Endodermal cell (in vitro differentiated cells): Measurements from ENCODE around the gene FOXO6. TPM values are rescaled to one million over a fixed set of nuclear protein-coding genes. Genes with fewer than 3 reads are reported as not detected.
A peak's percentile ranks its signal among the peaks of the same experiment; 100 is the strongest.

Source experiments
- DNase-seq: peaks from one replicate; pipeline ENCODE4 v3.0.0-alpha.2; 2017
- H3K27ac ChIP-seq: 2 replicates; pipeline ENCODE4 v1.5.1; 2013; ENCODE audit warnings: mild to moderate bottlenecking, low read depth, low read length, moderate library complexity
- H3K27me3 ChIP-seq: 2 replicates; pipeline ENCODE4 v1.6.1; 2013; ENCODE audit warnings: mild to moderate bottlenecking, low read length, moderate library complexity; ENCODE audit not compliant: insufficient read depth, control insufficient read depth, poor library complexity, severe bottlenecking
- H3K36me3 ChIP-seq: 2 replicates; pipeline ENCODE4 v1.7.0; 2013; ENCODE audit warnings: mild to moderate bottlenecking, low read length, moderate library complexity; ENCODE audit not compliant: control insufficient read depth, insufficient read depth
- H3K4me1 ChIP-seq: one replicate; pipeline ENCODE4 v1.7.0; 2013; ENCODE audit warnings: low read length; ENCODE audit not compliant: control insufficient read depth, insufficient read depth
- H3K4me3 ChIP-seq: 2 replicates; pipeline ENCODE4 v1.5.1; 2013; ENCODE audit warnings: mild to moderate bottlenecking, low read length, moderate library complexity
- H3K9ac ChIP-seq: 2 replicates; pipeline ENCODE4 v1.6.1; 2013; ENCODE audit warnings: mild to moderate bottlenecking, low read length, moderate library complexity; ENCODE audit not compliant: poor library complexity, severe bottlenecking; ENCODE audit errors: extremely low read depth
- H3K9me3 ChIP-seq: 2 replicates; pipeline ENCODE4 v1.6.1; 2013; ENCODE audit warnings: mild to moderate bottlenecking, low read length, moderate library complexity; ENCODE audit not compliant: control insufficient read depth
- H3K27ac Mint-ChIP-seq: 2 replicates; pipeline ENCODE4 v1.8.0; 2020; ENCODE audit warnings: mixed read lengths
- H3K27me3 Mint-ChIP-seq: 2 replicates; pipeline ENCODE4 v1.8.0; 2021; ENCODE audit warnings: mild to moderate bottlenecking, mixed read lengths; ENCODE audit not compliant: insufficient read depth
- H3K36me3 Mint-ChIP-seq: 2 replicates; pipeline ENCODE4 v1.8.0; 2020; ENCODE audit warnings: low read depth, mixed read lengths
- H3K4me1 Mint-ChIP-seq: 2 replicates; pipeline ENCODE4 v1.8.0; 2020; ENCODE audit warnings: mixed read lengths
- H3K4me3 Mint-ChIP-seq: 2 replicates; pipeline ENCODE4 v1.8.0; 2020; ENCODE audit warnings: mild to moderate bottlenecking, moderate library complexity, mixed read lengths
- H3K9me3 Mint-ChIP-seq: 2 replicates; pipeline ENCODE4 v1.8.0; 2020; ENCODE audit warnings: mild to moderate bottlenecking, mixed read lengths
- CTCF ChIP-seq: fragments of 200-600 bp; sonication (generic); conservative IDR thresholded peaks from 2 replicates; pipeline ENCODE4 v1.5.0; 2021; ENCODE audit warnings: antibody characterized with exemption, mild to moderate bottlenecking
- WGBS, 2 experiments: methylation state at CpG; one replicate each; pipeline versions ENCODE4 v1.1.5 to v1.1.7; 2013; ENCODE audit warnings: missing lambda C conversion rate in 2 of 2, mixed read lengths in 1 of 2; ENCODE audit not compliant: insufficient coverage in 1 of 2, insufficient read length in 1 of 2; 5-methylcytosine and 5-hydroxymethylcytosine counted together
- total RNA-seq, 2 donors: library from RNA; stranded (reverse); fragmentation: NEBNext Ultra II Directional in 1 of 2; extraction: Animal tissue kit (Norgen Biotek cat#: 25700) in 1 of 2; gene quantifications; 2 replicates in 1 of 2; 3 replicates in 1 of 2; pipeline ENCODE4 v1.2.1, GENCODE V29; 2021

FOXO6 gene
- total RNA-seq, 2 donors from 2014 or later: 1.7 to 1.8 TPM

GRCh38 chr1:41385398-41386195 is 24.4 kb downstream of the FOXO6 start:
- Mint-ChIP-seq H3K4me1 (peaks cover 9% of the 10 kb centered on the region), H3K36me3 (no peaks in the 10 kb centered on the region), H3K9me3 (no peaks in the 10 kb centered on the region), H3K27me3 (peaks cover 51% of the 10 kb centered on the region), H3K4me3 (no peak overlapping the region), H3K27ac (no peak overlapping the region)
- Histone ChIP-seq H3K9me3 (no peaks in the 10 kb centered on the region), H3K27ac (no peak overlapping the region), H3K4me3 (no peak overlapping the region), H3K36me3 (no peaks in the 10 kb centered on the region), H3K27me3 (peaks cover 60% of the 10 kb centered on the region), H3K9ac (no peak overlapping the region), H3K4me1 (no peaks in the 10 kb centered on the region)
- DNase-seq: no peak
- 80 to 86% methylated on average over 2 to 12 of the region's 12 CpGs for WGBS, 2 experiments
- no peak for TF ChIP-seq CTCF

- peaks cover 9% of the 10 kb centered on the region for H3K4me1 Mint-ChIP-seq
- no peaks in the 10 kb centered on the region for H3K36me3 Mint-ChIP-seq
Measured at GRCh38 chr1:41386196-41386663, 25.0 kb downstream of the FOXO6 start.

GRCh38 chr1:41387667-41388091 is 26.4 kb downstream of the FOXO6 start:
- no peak for TF ChIP-seq CTCF
- 24 to 27% methylated on average over 7 to 10 of the region's 10 CpGs for WGBS, 2 experiments
- Histone ChIP-seq H3K36me3 (no peaks in the 10 kb centered on the region), H3K27ac (no peak overlapping the region), H3K9ac (no peak overlapping the region), H3K4me3 (no peak overlapping the region), H3K27me3 (peaks cover 42% of the 10 kb centered on the region), H3K4me1 (no peaks in the 10 kb centered on the region), H3K9me3 (no peaks in the 10 kb centered on the region)
- H3K9me3 Mint-ChIP-seq: no peaks in the 10 kb centered on the region
- H3K36me3 Mint-ChIP-seq: no peaks in the 10 kb centered on the region
- H3K27me3 Mint-ChIP-seq: peaks cover 41% of the 10 kb centered on the region
- H3K27ac Mint-ChIP-seq: no peak overlapping the region
- DNase-seq: peak; percentile 94
- H3K4me3 Mint-ChIP-seq: no peak overlapping the region
- H3K4me1 Mint-ChIP-seq: peaks cover 10% of the 10 kb centered on the region

More at GRCh38 chr1:41386196-41386663, 25.0 kb downstream of the FOXO6 start:
- H3K9me3 ChIP-seq: no peaks in the 10 kb centered on the region
- no peaks in the 10 kb centered on the region for H3K36me3 ChIP-seq
- H3K9ac ChIP-seq: no peak overlapping the region
- no peak for TF ChIP-seq CTCF
- no peak overlapping the region for H3K27ac ChIP-seq
- H3K4me3 Mint-ChIP-seq: no peak overlapping the region
- no peak for DNase-seq
- peaks cover 44% of the 10 kb centered on the region for H3K27me3 Mint-ChIP-seq
- peaks cover 54% of the 10 kb centered on the region for H3K27me3 ChIP-seq
- no peak overlapping the region for H3K4me3 ChIP-seq
- no peaks in the 10 kb centered on the region for H3K9me3 Mint-ChIP-seq
- WGBS, 2 experiments: 54 to 65% methylated on average over 7 of the region's 7 CpGs
- H3K27ac Mint-ChIP-seq: no peak overlapping the region
- no peaks in the 10 kb centered on the region for H3K4me1 ChIP-seq
